HG02884 (cell line): ENCODE data around the gene PARG.
"Not testable (repeated sequence)": the region's sequence is repeated elsewhere in the genome, so short reads cannot be mapped to it uniquely, and the experiment has no call there.

ENCODE experiments used
- ATAC-seq: cut with Tn5 transposase; IDR thresholded peaks from one replicate; pipeline ENCODE4 v1.9.1; 2021; ENCODE audit warnings: mild to moderate bottlenecking, moderate library complexity; ENCODE audit not compliant: unreplicated experiment

The PARG gene

DNA sequence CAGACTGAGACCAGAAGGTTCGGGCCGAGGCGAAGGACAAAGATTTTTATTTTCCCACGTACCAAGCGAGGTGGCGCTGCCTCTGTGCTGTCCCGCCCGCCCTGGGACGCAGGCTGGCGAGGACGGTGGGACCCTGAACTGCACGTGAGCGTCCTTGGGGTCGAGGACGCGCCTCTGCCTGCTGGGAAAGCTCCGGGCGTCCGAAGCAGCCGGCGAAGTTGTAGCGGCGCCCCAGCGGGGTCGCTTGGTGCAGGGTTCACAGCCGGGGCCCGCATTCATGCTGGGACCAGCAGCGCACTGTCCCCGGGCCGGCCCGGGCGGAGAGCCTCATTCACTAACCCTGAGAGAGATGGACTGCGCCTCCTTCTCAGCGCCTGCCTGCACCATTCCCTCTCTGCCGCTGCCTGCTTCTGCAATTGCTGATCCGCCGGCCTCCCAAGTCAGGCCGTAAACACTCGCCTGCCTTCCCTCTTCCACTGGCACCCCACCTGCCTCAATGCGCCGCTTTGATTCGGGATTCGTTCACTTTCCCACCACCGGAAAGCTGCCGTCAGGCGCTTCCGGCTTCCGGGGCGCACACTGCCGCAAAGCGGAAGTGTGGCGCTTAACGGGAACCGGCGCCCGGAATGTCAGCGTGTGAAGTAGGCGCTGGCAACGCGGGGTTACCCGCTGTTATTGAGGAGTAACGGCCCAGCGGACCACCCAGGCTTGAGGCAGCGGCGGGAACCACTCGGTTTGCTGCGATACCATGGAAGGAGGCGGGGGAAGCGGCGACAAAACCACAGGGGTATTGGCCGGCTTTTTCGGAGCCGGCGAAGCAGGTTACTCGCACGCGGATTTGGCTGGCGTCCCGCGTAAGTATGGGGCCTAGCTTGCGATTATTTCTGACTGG lies at the start of gene PARG, which contains the start of gene TIMM23B:
Gene PARG, minus strand, starts transcription at position 581 of the 892 bp plus-strand sequence. Its CDS starts 302 bp downstream, at position 279.
Gene TIMM23B, plus strand, starts transcription at position 607 of the 892 bp plus-strand sequence. Its CDS starts 142 bp downstream, at position 749.
- peak; percentile 62 for ATAC-seq

DNA sequence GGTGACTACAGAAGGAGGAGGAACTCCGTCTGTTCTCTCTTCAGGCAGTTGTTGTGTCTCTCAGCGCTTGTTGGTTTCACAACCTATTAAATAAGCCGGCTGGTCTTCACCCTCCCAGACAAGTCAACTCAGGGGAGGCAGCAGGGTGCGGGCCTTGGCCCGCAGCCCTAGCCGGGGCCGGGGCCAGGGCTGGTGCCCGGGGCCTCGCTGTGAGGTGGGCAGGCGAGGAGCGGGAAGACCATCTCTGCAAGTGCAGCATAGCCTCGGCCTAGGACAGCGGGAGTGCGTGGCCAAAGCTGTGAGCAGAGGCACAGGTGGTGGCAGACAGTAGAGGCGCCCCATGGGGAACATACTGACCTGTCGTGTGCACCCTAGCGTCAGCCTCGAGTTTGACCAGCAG lies 46.5 kb upstream of the PARG start, which contains the start of gene AGAP6:
Gene AGAP6, plus strand, starts transcription at position 31 of the 400 bp plus-strand sequence. Its CDS starts 310 bp downstream, at position 341.
- not testable (repeated sequence) for ATAC-seq

DNA sequence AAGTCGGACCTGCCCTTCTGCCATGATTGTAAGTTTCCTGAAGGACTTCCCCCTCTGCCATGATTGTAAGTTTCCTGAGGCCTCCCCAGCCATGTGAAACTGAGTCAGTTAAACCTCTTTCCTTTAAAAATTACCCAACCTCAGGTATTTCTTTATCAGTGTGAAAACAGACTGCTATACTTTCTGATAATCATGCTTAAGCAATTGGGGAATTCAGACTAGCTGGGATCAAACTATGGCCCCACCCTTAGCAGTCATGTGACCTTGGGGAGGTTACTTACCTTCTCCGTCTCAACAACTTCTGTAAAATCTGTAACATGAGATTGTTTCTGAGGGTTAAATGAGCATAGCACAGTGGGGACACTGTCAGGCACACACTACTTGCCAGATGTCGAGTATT lies 45.4 kb upstream of the PARG start:
- not testable (repeated sequence) for ATAC-seq

DNA sequence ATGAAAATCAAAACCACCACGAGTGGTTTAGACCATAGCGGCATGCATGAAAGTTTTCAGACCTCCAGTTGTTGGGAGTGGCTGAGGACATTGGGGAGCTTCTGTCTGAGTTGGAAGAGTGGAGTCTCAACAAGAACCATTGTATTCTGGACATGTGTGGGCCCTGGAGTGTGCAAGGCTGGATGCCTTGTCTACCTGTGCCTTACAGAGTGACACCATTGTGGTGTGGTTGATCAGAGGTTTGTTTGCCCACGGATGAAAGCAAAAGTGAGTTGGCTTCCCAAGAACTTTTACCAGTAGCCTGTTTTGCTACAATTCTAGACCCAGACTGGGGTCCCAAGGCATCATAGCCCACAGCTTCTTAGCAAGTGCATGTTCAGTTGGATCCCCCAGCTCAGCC lies 35.9 kb upstream of the PARG start:
- ATAC-seq: not testable (repeated sequence)

DNA sequence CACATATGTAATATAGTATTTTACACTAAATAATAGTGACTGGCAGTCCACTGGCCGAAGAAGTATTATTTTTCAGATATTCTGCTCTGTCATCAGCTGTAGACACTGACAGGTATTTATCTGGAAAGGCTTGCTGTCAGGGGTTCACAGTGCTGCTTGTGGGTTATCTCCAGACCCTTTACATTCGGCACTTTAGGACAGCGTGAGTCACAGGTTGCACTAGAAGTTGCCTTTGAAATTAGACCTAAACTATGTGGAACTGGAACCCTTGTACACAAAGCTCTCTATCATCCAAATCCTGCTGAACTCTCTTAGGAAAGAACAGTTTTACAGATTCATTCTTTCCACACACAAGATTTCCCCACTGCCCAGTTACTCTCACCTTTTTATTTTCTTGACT lies 30.3 kb upstream of the PARG start:
- ATAC-seq: not testable (repeated sequence)

DNA sequence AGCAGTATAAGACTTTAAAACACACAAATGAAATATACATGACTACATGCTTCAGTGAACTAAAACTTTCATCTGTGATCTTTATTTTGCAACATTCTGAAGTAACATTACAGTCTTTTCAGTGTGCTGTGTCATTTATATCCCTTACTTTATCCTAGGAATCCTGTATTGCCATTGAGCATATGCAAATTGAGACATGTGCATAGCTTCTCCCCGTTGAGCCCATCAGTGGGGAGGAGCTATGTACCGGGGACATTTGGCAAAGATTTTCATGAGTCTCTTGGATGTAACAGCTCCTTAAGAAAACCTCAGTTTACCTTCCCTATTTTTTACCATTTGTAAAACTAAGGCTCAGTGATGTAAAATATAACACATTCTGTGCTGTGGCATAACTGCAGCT lies 29.6 kb upstream of the PARG start:
- not testable (repeated sequence) for ATAC-seq

DNA sequence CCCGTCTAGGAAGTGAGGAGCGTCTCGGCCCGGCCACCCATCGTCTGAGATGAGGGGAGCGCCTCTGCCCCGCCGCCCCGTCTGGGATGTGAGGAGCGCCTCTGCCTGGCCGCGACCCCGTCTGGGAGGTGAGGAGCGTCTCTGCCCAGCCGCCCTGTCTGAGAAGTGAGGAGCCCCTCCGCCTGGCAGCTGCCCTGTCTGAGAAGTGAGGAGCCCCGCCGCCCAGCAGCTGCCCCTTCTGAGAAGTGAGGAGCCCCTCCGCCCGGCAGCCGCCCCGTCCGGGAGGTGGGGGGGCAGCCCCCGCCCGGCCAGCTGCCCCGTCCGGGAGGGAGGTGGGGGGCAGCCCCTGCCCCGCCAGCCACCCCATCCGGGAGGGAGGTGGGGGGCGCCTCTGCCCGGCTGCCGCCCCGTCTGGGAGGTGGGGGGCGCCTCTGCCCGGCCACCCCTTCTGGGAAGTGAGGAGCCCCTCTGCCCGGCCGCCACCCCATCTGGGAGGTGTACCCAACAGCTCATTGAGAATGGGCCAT lies 28.6 kb upstream of the PARG start:
- not testable (repeated sequence) for ATAC-seq

DNA sequence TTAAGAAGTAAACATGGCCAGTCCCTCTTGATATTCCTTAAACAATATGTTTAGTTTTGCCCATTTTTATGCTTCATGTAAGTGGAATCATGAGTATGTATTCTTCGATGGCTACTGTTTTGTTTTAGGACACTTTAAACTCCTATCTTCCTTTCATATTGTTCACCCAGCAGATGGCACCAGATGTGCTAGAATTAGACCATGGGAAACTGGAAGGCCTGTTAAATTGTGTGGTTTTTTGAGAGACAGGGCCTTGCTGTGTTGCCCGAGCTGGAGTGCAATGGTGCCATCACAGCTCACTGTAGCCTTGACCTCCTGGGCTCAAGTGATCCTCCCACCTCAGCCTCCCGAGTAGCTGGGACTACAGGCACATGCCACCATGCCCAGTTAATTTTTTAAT lies 11.3 kb upstream of the PARG start:
- ATAC-seq: not testable (repeated sequence)

DNA sequence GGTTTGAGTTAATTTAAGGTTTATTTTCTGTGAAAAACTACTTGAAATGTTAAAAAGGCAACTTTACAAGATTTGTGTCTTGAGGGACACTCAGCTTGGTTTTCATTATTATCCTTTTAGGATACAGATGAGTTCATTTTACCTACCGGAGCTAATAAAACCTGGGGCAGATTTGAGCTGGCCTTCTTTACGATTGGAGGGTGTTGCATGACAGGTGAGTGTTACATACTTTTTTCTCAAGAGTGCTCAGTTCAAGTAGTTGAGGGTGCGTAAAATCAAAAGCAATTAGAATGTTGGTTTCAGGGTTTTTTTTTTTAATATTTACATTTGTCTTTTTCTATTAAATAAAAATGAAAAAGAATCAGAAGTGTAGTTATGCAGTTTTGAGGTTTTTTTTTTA lies 10.2 kb upstream of the PARG start:
- ATAC-seq: not testable (repeated sequence)

DNA sequence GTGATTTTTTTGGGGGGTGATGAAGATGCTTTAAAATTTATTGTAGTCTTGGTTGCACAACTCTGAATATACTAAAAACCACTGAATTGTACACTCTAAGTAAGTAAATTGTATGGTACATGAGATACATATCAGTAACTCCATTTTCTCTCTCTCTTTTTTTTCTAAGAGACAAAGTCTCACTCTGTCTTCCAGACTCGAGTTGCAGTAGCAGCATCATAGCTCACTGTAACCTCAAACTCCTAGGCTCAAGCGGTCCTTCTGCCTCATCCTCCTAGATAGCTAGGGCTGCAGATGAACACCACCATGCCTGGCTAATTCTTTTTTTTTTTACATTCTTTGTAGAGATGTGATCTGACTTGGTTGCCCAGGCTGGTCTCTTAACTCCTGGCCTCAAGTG lies 6.9 kb upstream of the PARG start:
- ATAC-seq: not testable (repeated sequence)

DNA sequence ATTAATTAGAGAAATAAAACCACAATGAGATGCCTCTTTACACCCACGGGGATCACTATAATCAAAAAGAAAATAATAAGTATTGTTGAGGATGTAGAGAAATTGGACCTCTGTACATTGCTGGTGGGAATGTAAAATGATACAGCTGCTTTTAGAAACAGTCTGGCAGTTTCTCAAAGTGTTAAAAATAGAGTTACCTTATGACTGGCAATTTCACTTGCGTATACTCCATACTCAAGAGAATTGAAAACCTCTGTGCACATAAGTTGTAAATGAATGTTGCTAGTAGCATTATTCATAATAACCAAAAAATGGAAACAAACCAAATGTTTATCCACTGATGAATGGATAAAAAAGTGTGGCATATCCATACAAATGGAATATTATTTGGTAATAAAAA lies 6.3 kb upstream of the PARG start:
- ATAC-seq: peak; percentile 79

DNA sequence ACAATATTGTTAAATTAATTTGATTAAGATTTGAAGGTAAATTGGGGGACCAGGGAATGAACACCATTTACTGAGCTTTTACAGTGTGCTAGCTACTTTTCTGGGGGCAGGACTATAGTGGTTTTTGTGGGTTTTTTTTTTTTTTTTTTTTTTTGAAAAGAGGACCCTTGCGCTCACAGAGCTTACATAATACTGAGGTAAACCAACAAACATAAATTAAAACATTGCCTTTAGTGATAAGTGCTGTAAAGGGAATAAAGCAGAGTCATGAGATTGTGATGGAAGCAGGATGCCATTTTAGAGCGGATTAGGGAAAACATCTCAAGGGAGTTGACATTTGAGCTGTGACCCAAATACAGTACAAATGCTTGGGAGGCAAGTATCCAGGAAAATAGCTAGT lies 1.8 kb upstream of the PARG start:
- ATAC-seq: not testable (repeated sequence)

DNA sequence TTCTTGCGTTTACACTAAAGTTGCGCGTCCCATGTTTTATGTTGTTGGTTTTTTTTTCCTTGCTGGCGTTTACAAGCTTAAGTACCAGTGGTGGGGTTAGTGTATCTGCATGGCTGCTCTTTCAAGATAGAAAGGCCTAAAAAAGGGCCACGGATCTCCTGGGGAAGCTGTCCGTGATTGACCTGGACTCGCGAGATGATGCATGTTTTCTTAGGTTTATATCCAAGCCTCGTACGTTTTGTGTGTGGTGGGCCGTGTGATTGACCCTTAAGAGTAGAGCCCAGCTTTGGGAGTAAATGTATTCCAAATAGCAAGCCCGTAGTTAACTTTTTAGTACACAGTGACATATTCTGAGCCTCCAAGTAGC lies 495 bp upstream of the PARG start:
- ATAC-seq: not testable (repeated sequence)

DNA sequence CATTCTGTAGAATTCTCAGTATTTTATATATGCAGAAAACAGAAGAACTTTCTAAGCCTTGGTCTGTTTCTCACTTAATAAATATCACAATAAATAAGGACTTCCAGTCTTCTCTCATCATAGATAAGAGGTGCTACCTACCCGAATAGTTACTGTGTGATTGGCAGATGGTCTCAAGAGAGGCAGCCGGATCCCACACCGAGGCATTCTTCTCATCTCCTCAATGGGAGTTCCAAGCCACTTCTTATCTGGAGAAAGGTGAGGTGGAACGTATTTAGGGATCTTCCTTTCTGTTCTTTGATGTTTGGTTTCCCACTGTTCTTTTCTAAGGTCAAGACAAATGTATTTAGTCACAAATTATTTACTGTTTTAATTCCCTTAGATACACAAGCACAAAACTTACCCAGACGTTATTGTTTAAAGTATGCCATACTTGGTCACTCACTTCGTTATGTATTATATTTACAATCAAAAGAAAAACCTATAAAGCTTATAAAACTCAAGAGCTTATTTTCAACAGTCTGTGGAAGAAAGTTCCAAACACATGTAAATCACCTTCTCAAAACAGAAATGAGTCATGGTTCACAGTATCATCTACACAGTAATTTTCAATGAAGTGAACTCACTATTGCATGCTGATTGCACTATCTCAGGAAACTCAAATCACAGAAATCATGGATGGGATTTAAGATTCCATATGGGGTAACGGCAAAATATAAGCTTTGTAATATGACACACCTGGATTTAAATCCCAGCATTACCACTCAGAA lies 9.7 kb downstream of the PARG start:
- ATAC-seq: not testable (repeated sequence)

DNA sequence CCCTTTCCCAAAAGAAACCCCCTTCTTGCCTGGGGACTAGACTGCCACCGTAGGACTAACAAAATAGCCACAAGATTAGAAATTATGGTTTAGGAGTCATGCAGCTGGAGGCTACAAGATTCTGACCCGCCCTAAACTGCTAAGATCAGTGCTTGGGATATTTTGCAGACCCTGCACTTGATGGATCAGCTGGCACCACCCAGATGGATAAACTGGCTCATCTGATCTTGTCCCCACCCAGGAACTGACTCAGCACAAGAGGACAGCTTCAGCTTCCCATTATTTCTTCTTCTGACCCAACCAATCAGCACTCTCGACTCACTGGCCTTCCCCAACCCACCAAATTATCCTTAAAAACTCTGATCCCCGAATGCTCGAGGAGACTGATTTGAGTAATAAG lies 10.6 kb downstream of the PARG start:
- ATAC-seq: not testable (repeated sequence)

DNA sequence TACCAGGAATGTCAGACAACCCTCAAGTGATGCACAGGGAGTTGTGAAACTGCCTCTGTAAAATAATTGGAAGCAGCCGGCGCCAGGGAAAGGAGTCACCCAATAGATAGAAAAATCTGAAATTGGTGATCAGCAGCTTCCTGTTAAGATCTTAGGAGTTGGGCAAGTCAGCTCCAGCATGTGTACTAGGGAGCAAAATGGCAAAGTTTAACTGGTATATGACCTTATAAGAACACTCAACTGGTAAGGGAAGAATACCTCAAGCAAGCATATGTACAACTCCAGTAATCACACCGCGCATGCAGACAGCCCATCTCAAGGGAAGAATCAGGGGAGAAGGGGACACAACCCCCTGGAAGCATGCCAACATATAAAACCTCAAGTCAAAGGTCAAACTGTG lies 18.3 kb downstream of the PARG start:
- not testable (repeated sequence) for ATAC-seq

DNA sequence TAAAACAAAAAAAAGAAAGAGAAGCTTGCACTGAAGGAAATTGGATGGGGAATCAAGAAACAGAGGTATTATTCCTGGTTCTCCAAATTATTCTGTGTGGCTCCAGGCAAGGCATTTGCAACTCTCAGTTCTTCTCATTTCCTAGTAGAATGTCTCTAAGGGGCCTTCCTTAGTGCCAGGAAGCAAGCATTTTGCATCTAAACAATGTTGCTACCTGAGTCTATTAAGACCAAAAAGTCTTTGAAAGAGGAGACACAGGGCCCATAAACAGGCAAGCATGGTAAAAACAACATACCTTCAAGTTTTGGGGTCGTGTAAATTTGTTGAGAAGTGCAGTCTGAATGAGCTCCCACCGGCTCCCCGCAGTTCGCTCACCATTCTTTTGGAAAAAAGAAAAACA lies 19.8 kb downstream of the PARG start:
- not testable (repeated sequence) for ATAC-seq

DNA sequence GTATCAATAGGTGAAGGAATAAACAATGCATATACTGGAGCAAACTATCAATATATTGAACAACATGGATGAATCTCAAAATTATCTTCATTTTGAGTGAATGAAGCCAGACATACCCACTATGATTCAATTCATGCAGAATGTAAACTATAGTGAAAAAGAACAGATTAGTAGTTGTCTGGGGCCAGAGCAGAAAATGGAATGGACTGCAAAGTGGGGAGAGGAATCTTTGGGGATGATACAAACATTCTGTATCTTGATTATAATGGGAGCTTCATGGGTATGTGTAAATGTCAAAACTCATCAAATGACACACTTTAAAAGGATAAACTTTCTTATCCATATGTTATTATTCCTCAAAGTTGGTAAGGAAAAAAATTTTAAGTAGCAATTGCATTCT lies 23.9 kb downstream of the PARG start:
- not testable (repeated sequence) for ATAC-seq

DNA sequence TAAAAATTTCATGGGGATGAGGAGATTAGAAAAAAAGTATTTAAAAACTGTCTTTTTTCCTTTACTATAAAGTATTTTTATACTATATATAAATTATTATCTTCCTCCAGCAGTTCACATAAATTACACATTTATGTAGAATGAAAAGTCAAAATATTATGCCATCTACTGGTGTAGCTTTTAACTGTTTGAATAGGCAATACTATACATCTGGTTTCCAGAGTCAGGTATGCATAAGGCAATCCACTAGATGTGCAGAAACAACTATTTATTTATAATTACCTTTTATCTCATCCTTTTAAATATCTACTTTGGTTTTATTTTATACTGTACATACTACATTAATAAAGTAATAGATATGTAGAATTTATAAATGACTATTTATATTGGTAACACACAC lies 25.4 kb downstream of the PARG start:
- ATAC-seq: not testable (repeated sequence)

DNA sequence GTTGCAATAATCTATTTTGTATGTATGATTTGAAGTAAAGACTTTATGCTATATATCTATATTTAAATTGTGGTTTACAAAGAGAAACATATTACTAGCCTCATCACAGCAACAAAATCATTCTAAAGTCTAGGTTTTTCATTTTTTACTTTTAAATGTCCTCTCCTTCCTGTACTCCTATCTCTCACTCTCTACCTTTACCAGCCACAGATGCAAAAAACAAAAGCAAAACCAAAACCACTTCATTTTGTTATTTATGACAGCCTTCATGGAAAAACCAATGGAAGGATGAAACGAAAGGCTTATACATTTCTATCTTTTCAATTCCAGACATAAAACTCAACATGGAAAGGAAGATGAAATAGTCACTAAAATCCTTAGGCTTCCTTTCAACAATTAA lies 31.5 kb downstream of the PARG start:
- not testable (repeated sequence) for ATAC-seq
